ENCODE measurements around the gene DHRS11.

DHRS11 gene

GRCh38 chr17:36613155-36613554 is 21.5 kb downstream of the DHRS11 start:
- H3K27ac ChIP-seq (replicated peaks): no peak overlapping the region
- no peak for TF ChIP-seq SPI1 (IDR thresholded peaks at IDR 0.05; ENCODE audit: borderline replicate concordance, low read depth)
- no peaks in the 10 kb centered on the region for H3K27me3 ChIP-seq (ENCODE audit: insufficient read depth, poor library complexity, severe bottlenecking)
- no peak for DNase-seq (ENCODE audit: low read depth in 1 of 2, low spot score in 1 of 2)
- H3K4me3 ChIP-seq (replicated peaks; ENCODE audit: insufficient read depth, low read length): no peak overlapping the region

- DNase-seq (ENCODE audit: low read depth in 1 of 2, low spot score in 1 of 2): no peak
- Histone ChIP-seq H3K27ac (replicated peaks) (no peak overlapping the region), H3K27me3 (ENCODE audit: insufficient read depth, poor library complexity, severe bottlenecking) (no peaks in the 10 kb centered on the region), H3K4me3 (replicated peaks; ENCODE audit: insufficient read depth, low read length) (no peak overlapping the region)
- TF ChIP-seq POLR2AphosphoS5 (IDR thresholded peaks at IDR 0.05; ENCODE audit: low read depth): no peak
- TF ChIP-seq CTCF (IDR thresholded peaks at IDR 0.05; ENCODE audit: insufficient read depth, low read length): no peak
- no peak for TF ChIP-seq REST (IDR thresholded peaks at IDR 0.05; ENCODE audit: insufficient replicate concordance, low read depth)
- TF ChIP-seq SPI1 (IDR thresholded peaks at IDR 0.05; ENCODE audit: borderline replicate concordance, low read depth): no peak
- no peak for TF ChIP-seq GABPA (IDR thresholded peaks at IDR 0.05; ENCODE audit: low read depth)
Observed at GRCh38 chr17:36614081-36614480, 22.4 kb downstream of the DHRS11 start.

GRCh38 chr17:36614933-36615332 is 23.3 kb downstream of the DHRS11 start:
- no peak overlapping the region for H3K27ac ChIP-seq (replicated peaks)
- no peak for DNase-seq (ENCODE audit: low read depth in 1 of 2, low spot score in 1 of 2)
- no peaks in the 10 kb centered on the region for H3K27me3 ChIP-seq (ENCODE audit: insufficient read depth, poor library complexity, severe bottlenecking)
- H3K4me3 ChIP-seq (replicated peaks; ENCODE audit: insufficient read depth, low read length): no peak overlapping the region
- TF ChIP-seq POLR2AphosphoS5 (IDR thresholded peaks at IDR 0.05; ENCODE audit: low read depth): no peak
- TF ChIP-seq REST (IDR thresholded peaks at IDR 0.05; ENCODE audit: insufficient replicate concordance, low read depth): no peak
- TF ChIP-seq GABPA (IDR thresholded peaks at IDR 0.05; ENCODE audit: low read depth): no peak
- TF ChIP-seq CTCF (IDR thresholded peaks at IDR 0.05; ENCODE audit: insufficient read depth, low read length): no peak
- TF ChIP-seq SPI1 (IDR thresholded peaks at IDR 0.05; ENCODE audit: borderline replicate concordance, low read depth): no peak

GRCh38 chr17:36616061-36617029 is 24.7 kb downstream of the DHRS11 start:
- no peak overlapping the region for H3K27ac ChIP-seq (replicated peaks)
- peak in 1 of 2 experiments; percentile 16 for DNase-seq (ENCODE audit: low read depth in 1 of 2, low spot score in 1 of 2)
- no peaks in the 10 kb centered on the region for H3K27me3 ChIP-seq (ENCODE audit: insufficient read depth, poor library complexity, severe bottlenecking)
- no peak overlapping the region for H3K4me3 ChIP-seq (replicated peaks; ENCODE audit: insufficient read depth, low read length)
- TF ChIP-seq CTCF (IDR thresholded peaks at IDR 0.05; ENCODE audit: insufficient read depth, low read length) (no peak), POLR2AphosphoS5 (IDR thresholded peaks at IDR 0.05; ENCODE audit: low read depth) (no peak), GABPA (IDR thresholded peaks at IDR 0.05; ENCODE audit: low read depth) (no peak), REST (IDR thresholded peaks at IDR 0.05; ENCODE audit: insufficient replicate concordance, low read depth) (no peak), SPI1 (IDR thresholded peaks at IDR 0.05; ENCODE audit: borderline replicate concordance, low read depth) (no peak)
